Natural killer cell (primary cell): ENCODE measurements around the gene SAE1. TPM values are rescaled to one million over a fixed set of nuclear protein-coding genes. Genes with fewer than 3 reads are reported as not detected.

Source experiments
- ATAC-seq, 3 donors: fragments of 150-1000 bp in 2 of 3; fragments of 200-7000 bp in 1 of 3; cut with Tn5 transposase; 1 replicate in 1 of 3; 2 replicates in 2 of 3; pipeline ENCODE4 v1.10.0; 2021; ENCODE audit warnings: mild to moderate bottlenecking in 2 of 3, moderate library complexity in 2 of 3
- DNase-seq, 2 donors: peaks; one replicate each; pipeline versions ENCODE4 v3.0.0 to v3.0.0-alpha.2; 2013 to 2021; ENCODE audit warnings: mixed read lengths in 1 of 2
- H3K27ac ChIP-seq: one replicate; pipeline ENCODE4 v1.5.1; 2013; ENCODE audit warnings: mild to moderate bottlenecking, low read length
- H3K27me3 ChIP-seq: one replicate; pipeline ENCODE4 v1.6.1; 2013; ENCODE audit warnings: low read length; ENCODE audit not compliant: control insufficient read depth, insufficient read depth
- H3K36me3 ChIP-seq: one replicate; pipeline ENCODE4 v1.6.1; 2013; ENCODE audit warnings: low read length; ENCODE audit not compliant: control insufficient read depth, insufficient read depth
- H3K4me1 ChIP-seq: one replicate; pipeline ENCODE4 v1.6.1; 2013; ENCODE audit warnings: low read length; ENCODE audit not compliant: control insufficient read depth, insufficient read depth
- H3K4me3 ChIP-seq: one replicate; pipeline ENCODE4 v1.5.1; 2013; ENCODE audit warnings: low read length
- H3K9me3 ChIP-seq: one replicate; pipeline ENCODE4 v1.6.1; 2013; ENCODE audit warnings: low read length; ENCODE audit not compliant: control insufficient read depth, insufficient read depth
- H3K27ac Mint-ChIP-seq, 2 donors: one replicate each; pipeline ENCODE4 v1.8.0; 2022; ENCODE audit warnings: mild to moderate bottlenecking in 2 of 2, mixed read lengths in 2 of 2, moderate library complexity in 1 of 2
- H3K27me3 Mint-ChIP-seq, 2 donors: one replicate each; pipeline ENCODE4 v1.8.0; 2022; ENCODE audit warnings: low read depth in 2 of 2, mixed read lengths in 2 of 2
- H3K36me3 Mint-ChIP-seq: one replicate; pipeline ENCODE4 v1.8.0; 2022; ENCODE audit warnings: mixed read lengths
- H3K4me1 Mint-ChIP-seq, 2 donors: one replicate each; pipeline ENCODE4 v1.8.0; 2022; ENCODE audit warnings: mixed read lengths in 2 of 2
- H3K4me3 Mint-ChIP-seq: one replicate; pipeline ENCODE4 v1.8.0; 2022; ENCODE audit warnings: mild to moderate bottlenecking, moderate library complexity, mixed read lengths
- H3K9me3 Mint-ChIP-seq, 2 donors: one replicate each; pipeline ENCODE4 v1.8.0; 2022; ENCODE audit warnings: mixed read lengths in 2 of 2
- CTCF ChIP-seq: fragments of 200-600 bp; IDR thresholded peaks from one replicate; pipeline ENCODE4 v1.8.0; 2022; ENCODE audit warnings: antibody characterized with exemption
- WGBS: methylation state at CpG from one replicate; pipeline ENCODE4 v1.1.7; 2013; ENCODE audit warnings: missing lambda C conversion rate; ENCODE audit not compliant: insufficient coverage; 5-methylcytosine and 5-hydroxymethylcytosine counted together
- intact Hi-C: fragments of 100-400 bp; cut with micrococcal nuclease; formaldehyde crosslinking; loops from one replicate; pipeline ENCODE4 v1.14.2; 2022
- total RNA-seq, 4 donors: library from RNA; stranded (reverse); fragments of 120-200 nt in 1 of 4; gene quantifications; one replicate each; pipeline versions ENCODE4 v1.2.3 to v1.2.4, GENCODE V29; 2013 to 2022

SAE1 gene
- total RNA-seq = 10 to 100 TPM; 42.5 to 49.3 (median 46.0) TPM
- total RNA-seq (2013) = 53.7 TPM

- Mint-ChIP-seq H3K4me1 (peaks cover 35 to 51% of the 10 kb centered on the region in 2 donors), H3K36me3 (peaks cover 8% of the 10 kb centered on the region), H3K27me3 (no peaks in the 10 kb centered on the region), H3K4me3 (peak within 1 kb of the TSS; percentile 98), H3K27ac (peak within 1 kb of the TSS; percentile 92 to 99), H3K9me3 (no peaks in the 10 kb centered on the region)
- intact Hi-C loops = loop anchor here (2.0 kb wide), 1 partner anchor 18 kb away; the partner anchor contains the start of gene ZC3H4
- H3K27ac ChIP-seq = peak within 1 kb of the TSS; percentile 74
- H3K9me3 ChIP-seq = no peaks in the 10 kb centered on the region
- H3K27me3 ChIP-seq = no peaks in the 10 kb centered on the region
- DNase-seq = peak; percentile 87 to 95
- WGBS = under 1% methylated on average over 51 of the region's 51 CpGs
- no peaks in the 10 kb centered on the region for H3K36me3 ChIP-seq
- peak; percentile 89 to 94 (median 91) for ATAC-seq
- peaks cover 17% of the 10 kb centered on the region for H3K4me1 ChIP-seq
- TF ChIP-seq CTCF = peak; percentile 46
- peak within 1 kb of the TSS; percentile 93 for H3K4me3 ChIP-seq
These were observed at the start of gene SAE1 for GRCh38 chr19:47130589-47131227. Gene SAE1 (plus strand): TSS chr19:47130835. CDS start chr19:47130931, 96 bp downstream.

DNA sequence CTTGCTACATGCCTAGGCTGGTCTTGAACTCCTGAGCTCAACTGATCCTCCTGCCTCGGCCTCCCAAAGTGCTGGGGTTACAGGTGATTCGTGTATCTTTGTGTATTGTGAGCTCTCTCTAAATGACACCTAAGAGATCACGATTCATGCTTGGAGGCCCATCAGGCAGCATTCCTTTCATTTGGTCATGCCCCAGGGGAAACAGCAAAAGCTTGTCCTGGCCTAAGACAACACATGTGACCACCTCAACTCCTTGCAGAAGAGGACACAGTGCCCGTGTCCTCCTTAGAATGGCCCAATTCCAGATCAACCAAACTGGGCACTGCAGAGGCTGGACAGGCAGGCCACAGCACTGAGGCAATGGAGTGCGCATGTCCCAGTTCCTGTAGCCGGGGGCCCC, 49.5 kb upstream of the SAE1 start:
- Histone ChIP-seq H3K4me3 (no peak overlapping the region), H3K27me3 (no peaks in the 10 kb centered on the region), H3K27ac (no peak overlapping the region), H3K9me3 (no peaks in the 10 kb centered on the region), H3K36me3 (peaks cover 72% of the 10 kb centered on the region), H3K4me1 (no peaks in the 10 kb centered on the region)
- no peak for TF ChIP-seq CTCF
- ATAC-seq = no peak
- Mint-ChIP-seq H3K27me3 (no peaks in the 10 kb centered on the region), H3K4me3 (no peak overlapping the region), H3K9me3 (no peaks in the 10 kb centered on the region), H3K36me3 (peaks cover 6% of the 10 kb centered on the region), H3K27ac (no peak overlapping the region), H3K4me1 (peaks cover 0 to 2% of the 10 kb centered on the region in 2 donors)
- intact Hi-C loops = no loop called here
- 96% methylated on average over 6 of the region's 6 CpGs for WGBS
- DNase-seq = no peak

GRCh38 chr19:47082493-47082892, 48.1 kb upstream of the SAE1 start:
- ATAC-seq (no peak), DNase-seq (no peak)
- Mint-ChIP-seq H3K4me1 (no peaks in the 10 kb centered on the region), H3K9me3 (no peaks in the 10 kb centered on the region), H3K27ac (no peak overlapping the region), H3K27me3 (no peaks in the 10 kb centered on the region), H3K4me3 (no peak overlapping the region), H3K36me3 (peaks cover 6% of the 10 kb centered on the region)
- Histone ChIP-seq H3K4me1 (no peaks in the 10 kb centered on the region), H3K27ac (no peak overlapping the region), H3K4me3 (no peak overlapping the region), H3K36me3 (peaks cover 73% of the 10 kb centered on the region), H3K27me3 (no peaks in the 10 kb centered on the region), H3K9me3 (no peaks in the 10 kb centered on the region)
- no peak for TF ChIP-seq CTCF
- WGBS = 98% methylated on average over 5 of the region's 5 CpGs
- intact Hi-C loops = no loop called here
